H1 (cell line): Measurements from ENCODE around the gene ACP3. TPM values are rescaled to one million over a fixed set of nuclear protein-coding genes. Genes with fewer than 3 reads are reported as not detected.

Experiments
- CTCF ChIA-PET: fragments of 300-600 bp; sonication (Branson Sonifier 250); formaldehyde crosslinking; loops from one replicate; lab custom pipeline; 2021; ENCODE audit not compliant: partially characterized antibody; lab: Charles Lee
- POLR2A ChIA-PET: fragments of 300-600 bp; sonication (Branson Sonifier 250); formaldehyde crosslinking; loops from one replicate; lab custom pipeline; 2021; ENCODE audit warnings: inconsistent platforms; ENCODE audit not compliant: partially characterized antibody; lab: Charles Lee
- DNase-seq, 2 experiments: peaks; one replicate each; pipeline versions ENCODE4 v3.0.0 to v3.0.0-alpha.2; 2010 to 2022; ENCODE audit warnings: low spot score in 2 of 2, low read depth in 1 of 2, mixed read lengths in 1 of 2
- FAIRE-seq: peaks from 2 replicates; lab custom pipeline; 2011; peaks lifted over from hg19 to GRCh38; lab: Jason Lieb, UNC
- H2AFZ ChIP-seq: 2 replicates; pipeline ENCODE4 v1.8.1; 2012; ENCODE audit warnings: low read length, inconsistent platforms
- H2AK5ac ChIP-seq: 2 replicates; pipeline ENCODE4 v1.6.1; 2013; ENCODE audit warnings: low read depth, low read length
- H2BK120ac ChIP-seq: replicated peaks from 2 replicates; pipeline ENCODE3; 2013; ENCODE audit warnings: low read depth, low read length, inconsistent platforms
- H2BK12ac ChIP-seq: 2 replicates; pipeline ENCODE4 v1.6.1; 2013; ENCODE audit warnings: low read depth, low read length
- H2BK15ac ChIP-seq: 2 replicates; pipeline ENCODE4 v1.6.1; 2013; ENCODE audit warnings: low read length
- H2BK20ac ChIP-seq: 2 replicates; pipeline ENCODE4 v1.6.1; 2013; ENCODE audit warnings: low read length
- H2BK5ac ChIP-seq: 2 replicates; pipeline ENCODE4 v1.6.1; 2013; ENCODE audit warnings: low read depth, low read length
- H3K14ac ChIP-seq: 2 replicates; pipeline ENCODE4 v1.6.1; 2013; ENCODE audit warnings: inconsistent platforms; ENCODE audit not compliant: insufficient read length
- H3K18ac ChIP-seq: 2 replicates; pipeline ENCODE4 v1.6.1; 2013; ENCODE audit warnings: low read length; ENCODE audit errors: extremely low read depth
- H3K23ac ChIP-seq: 2 replicates; pipeline ENCODE4 v1.6.1; 2013; ENCODE audit warnings: inconsistent platforms; ENCODE audit not compliant: insufficient read length
- H3K23me2 ChIP-seq: 2 replicates; pipeline ENCODE4 v1.6.1; 2013; ENCODE audit warnings: low read depth, low read length
- H3K27ac ChIP-seq: 2 replicates; pipeline ENCODE4 v1.6.1; 2011; ENCODE audit warnings: low read depth, low read length, inconsistent platforms
- H3K27me3 ChIP-seq, 4 experiments: replicated peaks in 1 of 4; 1 replicate in 1 of 4; 2 replicates in 3 of 4; pipeline versions ENCODE4 v1.6.1 to v1.8.1; 2011 to 2013; ENCODE audit warnings: low read length in 3 of 4, mild to moderate bottlenecking in 3 of 4, inconsistent platforms in 2 of 4, mixed read lengths in 2 of 4, moderate library complexity in 1 of 4; ENCODE audit not compliant: control insufficient read depth in 3 of 4, insufficient read depth in 3 of 4; ENCODE audit errors: extremely low read depth in 1 of 4
- H3K36me3 ChIP-seq, 4 experiments: 2 replicates each; pipeline versions ENCODE4 v1.6.1 to v1.8.1; 2011 to 2013; ENCODE audit warnings: mild to moderate bottlenecking in 4 of 4, low read length in 3 of 4, moderate library complexity in 2 of 4, control low read depth in 1 of 4, inconsistent platforms in 1 of 4; ENCODE audit not compliant: insufficient read depth in 4 of 4, control insufficient read depth in 2 of 4
- H3K4ac ChIP-seq: replicated peaks from 2 replicates; pipeline ENCODE3; 2013; ENCODE audit warnings: low read length, low read depth, mixed read lengths, inconsistent platforms; ENCODE audit not compliant: insufficient read length
- H3K4me1 ChIP-seq, 4 experiments: replicated peaks in 1 of 4; 1 replicate in 1 of 4; 2 replicates in 3 of 4; pipeline versions ENCODE4 v1.6.1 to v1.8.1; 2011 to 2013; ENCODE audit warnings: low read length in 3 of 4, inconsistent platforms in 2 of 4, mixed read lengths in 1 of 4; ENCODE audit not compliant: insufficient read depth in 4 of 4, control insufficient read depth in 3 of 4
- H3K4me2 ChIP-seq, 2 experiments: 2 replicates each; pipeline versions ENCODE4 v1.6.1 to v1.8.1; 2011 to 2013; ENCODE audit warnings: low read depth in 2 of 2, low read length in 2 of 2, control low read depth in 1 of 2, inconsistent platforms in 1 of 2, mild to moderate bottlenecking in 1 of 2; ENCODE audit not compliant: insufficient read depth in 1 of 2
- H3K4me3 ChIP-seq, 4 experiments: fragments of 200-600, 300-600 bp in 1 of 4; sonication (generic), shearing (Covaris generic), sonication (Bioruptor Twin) in 1 of 4; 2 replicates each; pipeline versions ENCODE4 v1.5.1 to v1.8.1; 2011 to 2016; ENCODE audit warnings: low read length in 4 of 4, low read depth in 3 of 4, control low read depth in 2 of 4, inconsistent platforms in 2 of 4, mild to moderate bottlenecking in 2 of 4, mixed read lengths in 1 of 4, moderate library complexity in 1 of 4; ENCODE audit not compliant: insufficient read depth in 2 of 4; ENCODE audit errors: extremely low read depth in 1 of 4
- H3K56ac ChIP-seq: replicated peaks from 2 replicates; pipeline ENCODE3; 2013; ENCODE audit warnings: low read depth, mild to moderate bottlenecking, mixed read lengths, low read length, inconsistent platforms; ENCODE audit not compliant: insufficient read length
- H3K79me1 ChIP-seq: 2 replicates; pipeline ENCODE4 v1.6.1; 2013; ENCODE audit warnings: low read depth, low read length, control low read depth
- H3K79me2 ChIP-seq, 2 experiments: 2 replicates each; pipeline versions ENCODE4 v1.6.1 to v1.8.1; 2012 to 2013; ENCODE audit warnings: low read length in 2 of 2, mild to moderate bottlenecking in 2 of 2, inconsistent platforms in 1 of 2; ENCODE audit not compliant: insufficient read depth in 2 of 2, control insufficient read depth in 1 of 2
- H3K9ac ChIP-seq, 4 experiments: replicated peaks in 1 of 4; 1 replicate in 1 of 4; 2 replicates in 3 of 4; pipeline versions ENCODE4 v1.6.1 to v1.8.1; 2011 to 2013; ENCODE audit warnings: low read depth in 3 of 4, low read length in 3 of 4, control low read depth in 2 of 4, mild to moderate bottlenecking in 2 of 4, moderate library complexity in 2 of 4, inconsistent platforms in 1 of 4; ENCODE audit errors: extremely low read depth in 1 of 4
- H3K9me3 ChIP-seq, 2 experiments: 2 replicates each; pipeline versions ENCODE4 v1.6.1 to v1.8.1; 2012 to 2013; ENCODE audit warnings: mild to moderate bottlenecking in 2 of 2, moderate library complexity in 2 of 2, control low read depth in 1 of 2, inconsistent platforms in 1 of 2, low read depth in 1 of 2, low read length in 1 of 2, mixed read lengths in 1 of 2; ENCODE audit not compliant: insufficient read depth in 2 of 2
- H4K20me1 ChIP-seq, 2 experiments: replicated peaks in 1 of 2; 2 replicates each; pipeline versions ENCODE3 to v1.8.1; 2011 to 2013; ENCODE audit warnings: inconsistent platforms in 2 of 2, low read length in 2 of 2, mild to moderate bottlenecking in 1 of 2; ENCODE audit not compliant: insufficient read depth in 2 of 2, control insufficient read depth in 1 of 2
- H4K5ac ChIP-seq: 2 replicates; pipeline ENCODE4 v1.6.1; 2013; ENCODE audit warnings: low read length, low read depth, mixed read lengths, inconsistent platforms; ENCODE audit not compliant: insufficient read length
- H4K8ac ChIP-seq: 2 replicates; pipeline ENCODE4 v1.8.0; 2013; ENCODE audit warnings: mild to moderate bottlenecking, moderate library complexity, low read length, inconsistent platforms; ENCODE audit not compliant: insufficient read depth; ENCODE audit errors: extremely low read depth
- H4K91ac ChIP-seq: replicated peaks from 2 replicates; pipeline ENCODE3; 2013; ENCODE audit warnings: low read length, mixed read lengths, inconsistent platforms; ENCODE audit not compliant: insufficient read length
- ASH2L ChIP-seq: fragments of 200-600, 300-600 bp; sonication (generic); IDR thresholded peaks from one replicate; pipeline ENCODE4 v1.7.1; 2017; ENCODE audit warnings: low read length
- CBX5 ChIP-seq: fragments of 300-800, 300-1000 bp; sonication (generic); IDR thresholded peaks from 2 replicates; pipeline ENCODE4 v1.7.1; 2016; ENCODE audit warnings: antibody characterized with exemption, low read length, low read depth
- CBX8 ChIP-seq: fragments of 300-800, 300-1000 bp; sonication (generic); IDR thresholded peaks from 2 replicates; pipeline ENCODE4 v1.7.1; 2016; ENCODE audit warnings: low read depth, low read length, borderline replicate concordance
- EGR1 ChIP-seq: IDR thresholded peaks from 2 replicates; pipeline ENCODE4 v1.6.1; 2011; ENCODE audit warnings: low read depth, low read length, borderline replicate concordance
- FOSL1 ChIP-seq: IDR thresholded peaks from 2 replicates; pipeline ENCODE4 v1.6.1; 2011; ENCODE audit warnings: mild to moderate bottlenecking, low read depth, low read length, moderate library complexity; ENCODE audit not compliant: insufficient read depth
- GABPA ChIP-seq: IDR thresholded peaks from 2 replicates; pipeline ENCODE4 v1.6.1; 2011; ENCODE audit warnings: mild to moderate bottlenecking, low read length, moderate library complexity, borderline replicate concordance; ENCODE audit not compliant: insufficient read depth
- MAX ChIP-seq: IDR thresholded peaks from 2 replicates; pipeline ENCODE4 v1.6.1; 2012; ENCODE audit warnings: inconsistent platforms
- PHF8 ChIP-seq: fragments of 200-600 bp; sonication (generic); conservative IDR thresholded peaks from 2 replicates; pipeline ENCODE4 v1.7.1; 2012; ENCODE audit warnings: low read depth, mild to moderate bottlenecking, inconsistent platforms, low read length, moderate library complexity
- POLR2AphosphoS5 ChIP-seq: IDR thresholded peaks from 2 replicates; pipeline ENCODE4 v1.6.1; 2011; ENCODE audit warnings: low read depth, low read length
- POU5F1 ChIP-seq: IDR thresholded peaks from 2 replicates; pipeline ENCODE4 v1.6.1; 2011; ENCODE audit warnings: low read depth, mild to moderate bottlenecking, low read length, moderate library complexity
- RAD21 ChIP-seq, 2 experiments: IDR thresholded peaks in 1 of 2; conservative IDR thresholded peaks in 1 of 2; 2 replicates each; pipeline ENCODE4 v1.6.1; 2011; ENCODE audit warnings: low read depth in 2 of 2, low read length in 2 of 2, improper control_type of control experiment in 1 of 2, inconsistent platforms in 1 of 2, mild to moderate bottlenecking in 1 of 2, moderate library complexity in 1 of 2
- SIX5 ChIP-seq: IDR thresholded peaks from 2 replicates; pipeline ENCODE4 v1.6.1; 2011; ENCODE audit warnings: mild to moderate bottlenecking, low read depth, low read length
- TCF12 ChIP-seq: IDR thresholded peaks from 2 replicates; pipeline ENCODE4 v1.6.1; 2011; ENCODE audit warnings: low read depth, mild to moderate bottlenecking, low read length
- whole genome bisulfite sequencing, 2 experiments: shearing (Covaris generic) in 1 of 2; methylation state at CpG; one replicate each; pipeline versions ENCODE4 v1.1.6 to v1.1.7; 2013 to 2015; ENCODE audit warnings: low lambda C conversion rate in 2 of 2, mixed read lengths in 2 of 2, inconsistent platforms in 1 of 2, low coverage in 1 of 2, missing lambda C conversion rate in 1 of 2; ENCODE audit not compliant: insufficient replicate concordance in 2 of 2, insufficient coverage in 1 of 2, insufficient read length in 1 of 2; ENCODE audit errors: extremely low coverage in 1 of 2, missing lambda C conversion rate in 1 of 2; 5-methylcytosine and 5-hydroxymethylcytosine counted together
- polyA plus RNA-seq, 7 experiments: library from polyadenylated mRNA; depleted of rRNA in 3 of 7; stranded (reverse) in 5 of 7; unstranded in 2 of 7; fragments of >200 nt in 5 of 7; fragments of 200-250 nt in 2 of 7; gene quantifications; 1 replicate in 5 of 7; 2 replicates in 1 of 7; 4 replicates in 1 of 7; pipeline versions ENCODE4 v1.2.1 to v1.2.3, GENCODE V29; 2011 to 2013; ENCODE audit warnings: missing spikeins in 2 of 7, mixed read lengths in 2 of 7
- total RNA-seq: library from RNA; stranded (reverse); fragmentation: NEBNext Ultra II Directional; extraction: Animal tissue kit (Norgen Biotek cat#: 25700); gene quantifications from 2 replicates; pipeline ENCODE4 v1.2.1, GENCODE V29; 2021

The ACP3 gene
- total and polyA plus RNA-seq, 2 of the 8 experiments (the other 6 are each of a cell fraction or from before 2014, with no cell fraction given): 1.2 to 1.4 TPM

GRCh38 chr3:132405609-132406299, 88.5 kb downstream of the ACP3 start:
- no peak overlapping the region for H3K27ac ChIP-seq
- no peaks in the 10 kb centered on the region for H3K23me2 ChIP-seq
- no peaks in the 10 kb centered on the region for H4K20me1 ChIP-seq
- no peak for FAIRE-seq
- H4K91ac ChIP-seq: no peak overlapping the region
- no peak overlapping the region for H3K14ac ChIP-seq
- no peak overlapping the region for H2BK15ac ChIP-seq
- no peak overlapping the region for H3K4ac ChIP-seq
- no peaks in the 10 kb centered on the region for H3K27me3 ChIP-seq
- H2AFZ ChIP-seq: no peak overlapping the region
- CTCF ChIA-PET: interaction anchor here (0.9 to 15.4 kb wide), 3 partner anchors 9 to 149 kb away, joined by 3 to 486 read pairs (median 5); no protein-coding TSS in a partner anchor
- H3K36me3 ChIP-seq: no peaks in the 10 kb centered on the region
- H2BK120ac ChIP-seq: no peak overlapping the region
- H3K9me3 ChIP-seq: no peaks in the 10 kb centered on the region
- no peak overlapping the region for H3K4me3 ChIP-seq
- no peak overlapping the region for H3K56ac ChIP-seq
- H2BK20ac ChIP-seq: no peak overlapping the region
- no peak overlapping the region for H3K4me2 ChIP-seq
- H2AK5ac ChIP-seq: no peak overlapping the region
- no peaks in the 10 kb centered on the region for H3K79me2 ChIP-seq
- no peak overlapping the region for H2BK12ac ChIP-seq
- H3K9ac ChIP-seq: no peak overlapping the region
- no peak for DNase-seq
- no peak overlapping the region for H4K5ac ChIP-seq
- H2BK5ac ChIP-seq: no peak overlapping the region
- WGBS, 2 experiments: 87% methylated on average over 4 of the region's 4 CpGs; no CpG with 5 or more reads in 1 of the 2 experiments
- H3K79me1 ChIP-seq: no peaks in the 10 kb centered on the region
- POLR2A ChIA-PET: interaction anchor here (1.7 kb wide), 1 partner anchor 11 kb away, joined by 5 read pairs; the partner anchor contains the start of gene DNAJC13
- H3K23ac ChIP-seq: no peak overlapping the region
- no peaks in the 10 kb centered on the region for H3K4me1 ChIP-seq
- no peak overlapping the region for H4K8ac ChIP-seq
- H3K18ac ChIP-seq: no peak overlapping the region
- no peak for TF ChIP-seq CBX8
- TF ChIP-seq ASH2L: no peak
- TF ChIP-seq POU5F1: no peak
- TF ChIP-seq GABPA: no peak
- no peak for TF ChIP-seq RAD21 (IDR thresholded peaks at IDR 0.05 in 1 of 2, conservative IDR thresholded peaks at IDR 0.05 in 1 of 2; ENCODE audit: low read depth in 2 of 2, low read length in 2 of 2)
- TF ChIP-seq POLR2AphosphoS5: no peak
- no peak for TF ChIP-seq TCF12
- no peak for TF ChIP-seq CBX5
- no peak for TF ChIP-seq FOSL1
- TF ChIP-seq EGR1: no peak
- no peak for TF ChIP-seq MAX
- no peak for TF ChIP-seq SIX5
- TF ChIP-seq PHF8: no peak
